HFFc6 (cell line): ENCODE results near the gene STX4. TPM values are rescaled to one million over a fixed set of nuclear protein-coding genes. Genes with fewer than 3 reads are reported as not detected.
A peak's percentile ranks its signal among the peaks of the same experiment; 100 is the strongest.

Source experiments
- DNase-seq: peaks from one replicate; pipeline ENCODE4 v3.0.0-alpha.2; 2018
- H3K27ac Mint-ChIP-seq: 2 replicates; pipeline ENCODE4 v1.8.0; 2020; ENCODE audit warnings: mild to moderate bottlenecking, mixed read lengths
- H3K27me3 Mint-ChIP-seq: 2 replicates; pipeline ENCODE4 v1.8.0; 2021; ENCODE audit warnings: mild to moderate bottlenecking, moderate library complexity, mixed read lengths; ENCODE audit not compliant: insufficient read depth
- H3K36me3 Mint-ChIP-seq: 2 replicates; pipeline ENCODE4 v1.8.0; 2021; ENCODE audit warnings: low read depth, mixed read lengths
- H3K4me1 Mint-ChIP-seq: 2 replicates; pipeline ENCODE4 v1.8.0; 2020; ENCODE audit warnings: low read depth, mixed read lengths
- H3K4me3 Mint-ChIP-seq: 2 replicates; pipeline ENCODE4 v1.8.0; 2020; ENCODE audit warnings: mild to moderate bottlenecking, moderate library complexity, mixed read lengths
- H3K9me3 Mint-ChIP-seq: 2 replicates; pipeline ENCODE4 v1.8.0; 2020; ENCODE audit warnings: mild to moderate bottlenecking, mixed read lengths
- total RNA-seq, 6 experiments: library from RNA; stranded (reverse); fragmentation: NEBNext Ultra II Directional; extraction: Animal tissue kit (Norgen Biotek cat#: 25700); gene quantifications; 2 replicates in 1 of 6; 3 replicates in 5 of 6; pipeline ENCODE4 v1.2.3, GENCODE V29; 2021
- TF ChIP-seq, protein P1 (sequence below): fragments of 200-600 bp; sonication (generic); IDR thresholded peaks from 2 replicates; pipeline ENCODE4 v1.5.0; 2021; ENCODE audit warnings: antibody characterized with exemption, mild to moderate bottlenecking

The STX4 gene
- total RNA-seq, 6 experiments from 2014 or later, result 56.3 to 71.2 (median 64.2) TPM

- peak; percentile 66 for DNase-seq
- H3K4me3 Mint-ChIP-seq, result peak overlapping the region; percentile 92
- peaks cover 4% of the 10 kb centered on the region; the same call in 1 of the 2 replicates for H3K36me3 Mint-ChIP-seq
- H3K27me3 Mint-ChIP-seq, result no peaks in the 10 kb centered on the region; the same call in 1 of the 2 replicates
- TF ChIP-seq, protein P1, sequence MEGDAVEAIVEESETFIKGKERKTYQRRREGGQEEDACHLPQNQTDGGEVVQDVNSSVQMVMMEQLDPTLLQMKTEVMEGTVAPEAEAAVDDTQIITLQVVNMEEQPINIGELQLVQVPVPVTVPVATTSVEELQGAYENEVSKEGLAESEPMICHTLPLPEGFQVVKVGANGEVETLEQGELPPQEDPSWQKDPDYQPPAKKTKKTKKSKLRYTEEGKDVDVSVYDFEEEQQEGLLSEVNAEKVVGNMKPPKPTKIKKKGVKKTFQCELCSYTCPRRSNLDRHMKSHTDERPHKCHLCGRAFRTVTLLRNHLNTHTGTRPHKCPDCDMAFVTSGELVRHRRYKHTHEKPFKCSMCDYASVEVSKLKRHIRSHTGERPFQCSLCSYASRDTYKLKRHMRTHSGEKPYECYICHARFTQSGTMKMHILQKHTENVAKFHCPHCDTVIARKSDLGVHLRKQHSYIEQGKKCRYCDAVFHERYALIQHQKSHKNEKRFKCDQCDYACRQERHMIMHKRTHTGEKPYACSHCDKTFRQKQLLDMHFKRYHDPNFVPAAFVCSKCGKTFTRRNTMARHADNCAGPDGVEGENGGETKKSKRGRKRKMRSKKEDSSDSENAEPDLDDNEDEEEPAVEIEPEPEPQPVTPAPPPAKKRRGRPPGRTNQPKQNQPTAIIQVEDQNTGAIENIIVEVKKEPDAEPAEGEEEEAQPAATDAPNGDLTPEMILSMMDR, result no peak; the same call in 1 of the 2 replicates
- H3K9me3 Mint-ChIP-seq, result no peaks in the 10 kb centered on the region
- H3K27ac Mint-ChIP-seq, result peak overlapping the region; percentile 96
- peaks cover 48% of the 10 kb centered on the region for H3K4me1 Mint-ChIP-seq
Observed at GRCh38 chr16:30996985-30997724, 36.2 kb upstream of the STX4 start.

DNA sequence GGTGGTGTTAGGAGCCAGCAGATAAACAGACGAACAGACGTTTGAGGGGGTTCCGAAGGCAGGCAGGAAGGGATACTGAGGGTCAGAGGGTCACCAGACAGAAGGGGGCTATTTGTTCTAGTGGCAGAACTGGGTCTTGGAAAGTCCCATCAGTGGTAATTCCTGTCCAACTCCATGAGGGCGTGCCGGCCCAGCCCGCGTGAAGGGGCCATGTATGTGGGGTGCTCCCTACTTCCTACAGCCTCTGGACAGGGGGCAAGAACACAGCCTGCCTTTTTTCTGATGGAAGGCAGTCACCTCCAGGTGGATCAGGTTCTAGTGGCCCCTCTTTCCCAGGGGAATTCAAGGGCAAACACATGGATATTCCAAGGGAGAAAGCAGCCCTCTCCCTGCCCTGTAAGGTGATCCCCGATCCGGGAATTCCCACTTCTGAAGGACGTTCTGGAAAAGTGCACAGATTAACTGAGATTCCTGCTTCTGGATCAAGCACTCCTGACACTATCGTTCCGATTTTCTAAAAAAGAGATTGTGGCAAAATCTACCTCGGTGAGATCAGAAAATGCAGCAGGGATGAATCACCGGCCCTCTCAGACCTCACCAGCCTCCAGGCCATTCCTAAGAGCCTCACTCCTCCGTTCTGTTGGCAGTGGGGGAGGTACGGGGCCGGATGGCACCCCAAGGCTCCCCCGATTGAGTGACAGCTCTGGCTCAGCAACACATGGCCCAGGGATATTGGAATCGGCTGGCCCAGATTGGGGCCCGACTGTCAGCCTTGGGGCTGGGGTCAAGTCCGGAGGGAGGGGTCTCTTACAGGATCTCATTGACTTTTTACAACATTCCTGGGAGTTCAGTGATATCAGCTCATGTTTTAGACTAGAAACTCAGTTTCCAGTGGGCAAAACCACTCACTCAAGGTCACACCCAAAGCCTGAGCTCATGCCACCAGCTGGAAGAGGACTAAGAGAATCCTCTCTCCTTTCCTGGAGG, 35.3 kb upstream of the STX4 start:
- no peaks in the 10 kb centered on the region for H3K9me3 Mint-ChIP-seq
- peaks cover 4% of the 10 kb centered on the region; the same call in 1 of the 2 replicates for H3K36me3 Mint-ChIP-seq
- TF ChIP-seq, protein P1, result no peak; the same call in none of the 2 replicates
- peak; percentile 87 for DNase-seq
- peak overlapping the region; percentile 96 for H3K27ac Mint-ChIP-seq
- H3K27me3 Mint-ChIP-seq, result no peaks in the 10 kb centered on the region; the same call in 1 of the 2 replicates
- peak overlapping the region; percentile 92 for H3K4me3 Mint-ChIP-seq
- H3K4me1 Mint-ChIP-seq, result peaks cover 48% of the 10 kb centered on the region

- peaks cover 4% of the 10 kb centered on the region; the same call in 1 of the 2 replicates for H3K36me3 Mint-ChIP-seq
- peaks cover 48% of the 10 kb centered on the region for H3K4me1 Mint-ChIP-seq
- no peaks in the 10 kb centered on the region; the same call in 1 of the 2 replicates for H3K27me3 Mint-ChIP-seq
- DNase-seq, result no peak
- H3K4me3 Mint-ChIP-seq, result no peak overlapping the region; the same call in 1 of the 2 replicates
- TF ChIP-seq, protein P1, result no peak
- peak overlapping the region; percentile 96 for H3K27ac Mint-ChIP-seq
- no peaks in the 10 kb centered on the region for H3K9me3 Mint-ChIP-seq
Observed at GRCh38 chr16:30998852-30999761, 34.3 kb upstream of the STX4 start.

DNA sequence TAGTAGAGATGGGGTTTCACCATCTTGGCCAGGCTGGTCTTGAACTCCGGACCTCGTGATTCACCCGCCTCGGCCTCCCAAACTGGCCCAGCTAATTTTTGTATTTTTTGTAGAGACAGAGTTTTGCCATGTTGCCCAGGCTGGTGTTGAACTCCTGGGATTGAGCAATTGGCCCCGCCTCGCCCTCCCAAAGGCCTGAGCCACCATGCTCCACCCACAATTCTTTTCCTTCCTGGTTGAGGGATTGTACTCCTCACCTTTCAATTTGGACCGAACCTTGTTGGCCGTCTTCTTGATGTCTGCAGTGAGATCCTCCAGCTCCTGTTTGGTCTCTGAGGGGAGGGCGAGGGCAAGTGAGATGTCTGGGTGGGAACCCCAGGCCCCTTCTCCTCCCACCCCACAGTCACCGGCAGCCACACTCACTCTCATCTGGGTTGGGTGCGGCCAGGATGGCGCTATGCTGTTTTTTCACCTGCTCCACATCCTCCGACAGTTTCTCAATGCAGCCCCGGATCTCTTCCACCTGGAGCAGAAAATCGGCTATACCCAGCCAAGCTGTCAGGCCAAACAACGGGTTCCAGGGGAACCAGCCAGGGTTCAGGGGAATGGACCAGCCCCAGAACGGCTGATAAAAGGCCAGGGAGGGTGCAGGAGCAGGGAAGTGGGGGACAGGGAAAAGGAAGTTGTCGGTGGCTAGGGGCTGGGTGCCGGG, 32.5 kb upstream of the STX4 start:
- Mint-ChIP-seq H3K4me1 (peaks cover 42% of the 10 kb centered on the region), H3K27me3 (no peaks in the 10 kb centered on the region; the same call in 1 of the 2 replicates), H3K9me3 (no peaks in the 10 kb centered on the region), H3K27ac (no peak overlapping the region), H3K36me3 (peaks cover 4% of the 10 kb centered on the region; the same call in 1 of the 2 replicates), H3K4me3 (no peak overlapping the region)
- no peak for DNase-seq
- TF ChIP-seq, protein P1, result no peak
